HepG2 (cell line): ENCODE data around the gene RTBDN. TPM values are rescaled to one million over a fixed set of nuclear protein-coding genes. Genes with fewer than 3 reads are reported as not detected.

ENCODE experiments used
- AGO2 ChIP-seq: fragments of 200-400 bp; formaldehyde crosslinking; optimal IDR thresholded peaks from 2 replicates; pipeline ENCODE3; 2017; ENCODE audit warnings: mild to moderate bottlenecking, low read depth, low read length, moderate library complexity
- BRCA1 ChIP-seq: sonication (generic); formaldehyde crosslinking; IDR thresholded peaks from 2 replicates; pipeline ENCODE4 v1.4.0; 2020; ENCODE audit warnings: missing genetic modification reagents
- GMEB1 ChIP-seq: sonication (generic); formaldehyde crosslinking; IDR thresholded peaks from 2 replicates; pipeline ENCODE4 v1.5.1; 2020; ENCODE audit warnings: missing genetic modification reagents, mild to moderate bottlenecking, borderline replicate concordance
- KLF16 ChIP-seq, 2 experiments: sonication (generic) in 1 of 2; formaldehyde crosslinking in 1 of 2; IDR thresholded peaks; 2 replicates each; pipeline versions ENCODE4 v1.6.1 to v1.8.0; 2016 to 2023; ENCODE audit warnings: missing genetic modification reagents in 2 of 2, missing compliant biosample characterization in 1 of 2
- PATZ1 ChIP-seq: sonication (generic); formaldehyde crosslinking; IDR thresholded peaks from 2 replicates; pipeline ENCODE4 v1.4.0; 2020; ENCODE audit warnings: missing genetic modification reagents
- SP5 ChIP-seq: IDR thresholded peaks from 2 replicates; pipeline ENCODE4 v1.6.1; 2016; ENCODE audit warnings: low read depth, borderline replicate concordance
- TFDP2 ChIP-seq: sonication (generic); formaldehyde crosslinking; IDR thresholded peaks from 2 replicates; pipeline ENCODE4 v1.4.0; 2020; ENCODE audit warnings: missing genetic modification reagents
- ZFP41 ChIP-seq: sonication (generic); formaldehyde crosslinking; IDR thresholded peaks from 2 replicates; pipeline ENCODE4 v1.4.0; 2020; ENCODE audit warnings: mild to moderate bottlenecking, missing genetic modification reagents, borderline replicate concordance
- ZFX ChIP-seq: sonication (generic); formaldehyde crosslinking; IDR thresholded peaks from 2 replicates; pipeline ENCODE4 v1.4.0; 2020; ENCODE audit warnings: mild to moderate bottlenecking, low read depth, missing genetic modification reagents, moderate library complexity
- ZIK1 ChIP-seq: sonication (generic); formaldehyde crosslinking; IDR thresholded peaks from 2 replicates; pipeline ENCODE4 v1.5.0; 2020; ENCODE audit warnings: mild to moderate bottlenecking, low read depth, missing genetic modification reagents, borderline replicate concordance
- ZNF10 ChIP-seq: sonication (generic); formaldehyde crosslinking; IDR thresholded peaks from 2 replicates; pipeline ENCODE4 v1.4.0; 2020; ENCODE audit warnings: mild to moderate bottlenecking, low read depth, missing genetic modification reagents, borderline replicate concordance
- ZNF280D ChIP-seq: sonication (generic); formaldehyde crosslinking; IDR thresholded peaks from 2 replicates; pipeline ENCODE4 v1.5.1; 2020; ENCODE audit warnings: mild to moderate bottlenecking, missing genetic modification reagents
- ZNF512B ChIP-seq: sonication (generic); formaldehyde crosslinking; IDR thresholded peaks from 2 replicates; pipeline ENCODE4 v1.5.1; 2020; ENCODE audit warnings: missing genetic modification reagents, mild to moderate bottlenecking, borderline replicate concordance
- ZNF615 ChIP-seq: sonication (generic); formaldehyde crosslinking; IDR thresholded peaks from 2 replicates; pipeline ENCODE4 v1.5.0; 2020; ENCODE audit warnings: mild to moderate bottlenecking, missing genetic modification reagents, borderline replicate concordance
- ZNF660 ChIP-seq: sonication (generic); formaldehyde crosslinking; IDR thresholded peaks from 2 replicates; pipeline ENCODE4 v1.5.1; 2020; ENCODE audit warnings: mild to moderate bottlenecking, low read depth, missing genetic modification reagents, borderline replicate concordance
- ZNF703 ChIP-seq: sonication (generic); formaldehyde crosslinking; IDR thresholded peaks from 2 replicates; pipeline ENCODE4 v1.5.1; 2020; ENCODE audit warnings: missing genetic modification reagents, mild to moderate bottlenecking, moderate library complexity, borderline replicate concordance
- ZNF816 ChIP-seq: sonication (generic); formaldehyde crosslinking; IDR thresholded peaks from 2 replicates; pipeline ENCODE4 v1.8.0; 2022; ENCODE audit warnings: missing genetic modification reagents, mild to moderate bottlenecking, borderline replicate concordance
- polyA plus RNA-seq, 8 experiments: library from polyadenylated mRNA; depleted of rRNA in 3 of 8; stranded (reverse) in 7 of 8; unstranded in 1 of 8; fragments of >200 nt; fragmentation: Illumina TruSeq in 4 of 8; extraction: Trizol in 4 of 8; gene quantifications; 2 replicates each; pipeline versions ENCODE4 v1.2.1 to v1.2.3, GENCODE V29; 2011 to 2016; ENCODE audit warnings: low read depth in 4 of 8, missing spikeins in 1 of 8, mixed read lengths in 1 of 8; ENCODE audit not compliant: insufficient read depth in 1 of 8
- total RNA-seq, 5 experiments: library from RNA; depleted of rRNA; stranded (reverse); fragments of >200 nt; fragmentation: Illumina TruSeq; extraction: Trizol; gene quantifications; 2 replicates each; pipeline ENCODE4 v1.2.3, GENCODE V29; 2016; ENCODE audit warnings: low read depth in 1 of 5

Gene RTBDN
- total and polyA plus RNA-seq, 2 of the 13 experiments (the other 11 are each of a cell fraction or from before 2014, with no cell fraction given) = 0.27 to 0.48 TPM

- TF ChIP-seq ZNF660 (CRISPR knock-in tag) (no peak), BRCA1 (CRISPR knock-in tag) (no peak), TFDP2 (CRISPR knock-in tag) (no peak), ZNF512B (CRISPR knock-in tag) (no peak), ZNF10 (no peak), ZNF816 (no peak), ZNF280D (CRISPR knock-in tag) (no peak), ZNF703 (CRISPR knock-in tag) (no peak), ZNF615 (CRISPR knock-in tag) (no peak), KLF16 (CRISPR knock-in tag; IDR thresholded peaks at IDR 0.05) (no peak), PATZ1 (CRISPR knock-in tag) (peak; percentile 93), ZFX (CRISPR knock-in tag) (peak; percentile 71), AGO2 (peak; percentile 21), ZIK1 (CRISPR knock-in tag) (no peak), SP5 (CRISPR knock-in tag) (0 out of 2 replicates have a peak, but pooled peaks have one; percentile 24), GMEB1 (CRISPR knock-in tag) (no peak), ZFP41 (CRISPR knock-in tag) (no peak)
Observed at GRCh38 chr19:12788682-12789097, 45.7 kb downstream of the RTBDN start (continued).
